ENCODE data around the gene FAXC. TPM values are rescaled to one million over a fixed set of nuclear protein-coding genes. Genes with fewer than 3 reads are reported as not detected.

FAXC gene
- polyA plus RNA-seq, 1 of the 3 experiments (the other 2 are of a cell fraction), result 9.0 TPM

- no peaks in the 10 kb centered on the region for H3K9me3 ChIP-seq
- H3F3A ChIP-seq (replicated peaks; ENCODE audit: insufficient read depth), result no peaks in the 10 kb centered on the region
- no peak overlapping the region for H2AFZ ChIP-seq (ENCODE audit: low read depth)
- H3K36me3 ChIP-seq (replicated peaks in 1 of 2; ENCODE audit: control insufficient read depth in 1 of 2, insufficient read depth in 2 of 2, low read length in 1 of 2), result peaks cover 0 to 2% of the 10 kb centered on the region in 2 experiments
- DNase-seq, result no peak
- CTCF ChIA-PET, result no interaction called here
- no peaks in the 10 kb centered on the region for H3K9me2 ChIP-seq
- WGBS (ENCODE audit: low lambda C conversion rate), result 97% methylated on average over 6 of the region's 6 CpGs
- H3K27ac ChIP-seq (ENCODE audit: low read depth in 2 of 2, low read length in 1 of 2), result no peak overlapping the region
- H3K4me2 ChIP-seq, result no peak overlapping the region
- H3K27me3 ChIP-seq (ENCODE audit: insufficient read depth), result no peaks in the 10 kb centered on the region
- POLR2A ChIA-PET, result no interaction called here
- no peak for TF ChIP-seq RXRA (IDR thresholded peaks at IDR 0.05; ENCODE audit: borderline replicate concordance, low read depth)
- TF ChIP-seq POLR2AphosphoS5 (IDR thresholded peaks at IDR 0.05; ENCODE audit: low read depth, low read length), result no peak
- TF ChIP-seq TAF1 (IDR thresholded peaks at IDR 0.05; ENCODE audit: borderline replicate concordance, low read depth, low read length), result no peak
- TF ChIP-seq ZBTB33 (IDR thresholded peaks at IDR 0.05; ENCODE audit: borderline replicate concordance, low read depth), result no peak
- TF ChIP-seq USF2 (IDR thresholded peaks at IDR 0.05; ENCODE audit: borderline replicate concordance, low read depth, low read length), result no peak
- H4K20me1 ChIP-seq (ENCODE audit: insufficient read depth), result no peaks in the 10 kb centered on the region
- no peak overlapping the region for H3K9ac ChIP-seq
- H3K79me2 ChIP-seq (ENCODE audit: insufficient read depth), result no peaks in the 10 kb centered on the region
- no peaks in the 10 kb centered on the region for H3K4me1 ChIP-seq (ENCODE audit: control insufficient read depth in 1 of 2, insufficient read depth in 2 of 2, low read depth in 1 of 2, low read length in 1 of 2)
- H3K4me3 ChIP-seq (ENCODE audit: low read depth in 2 of 2, low read length in 1 of 2), result no peak overlapping the region
These were observed 54.7 kb downstream of the FAXC start for GRCh38 chr6:99294786-99295185.

DNA sequence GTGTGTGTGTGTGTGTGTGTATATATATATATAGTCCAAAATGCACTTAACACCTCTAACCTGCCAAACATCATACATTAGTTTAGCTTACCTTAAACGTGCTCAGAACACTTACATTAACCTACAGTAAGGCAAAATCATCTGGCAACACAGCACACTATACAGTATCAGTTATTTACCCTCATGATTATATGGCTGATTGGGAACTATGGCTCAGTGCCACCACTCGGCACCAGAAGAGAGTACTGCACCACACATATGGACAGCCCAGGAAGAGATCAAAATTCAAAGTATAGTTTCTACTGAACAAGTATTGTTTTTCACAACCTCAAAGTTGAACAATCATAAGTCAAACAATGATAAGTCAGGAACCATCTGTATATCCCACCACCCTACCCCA lies 59.8 kb downstream of the FAXC start:
- no peak for DNase-seq
- no peak overlapping the region for H3K27ac ChIP-seq (ENCODE audit: low read depth in 2 of 2, low read length in 1 of 2)
- H3K4me2 ChIP-seq, result no peak overlapping the region
- H3K9me3 ChIP-seq, result no peaks in the 10 kb centered on the region
- no peaks in the 10 kb centered on the region for H3K79me2 ChIP-seq (ENCODE audit: insufficient read depth)
- H2AFZ ChIP-seq (ENCODE audit: low read depth), result no peak overlapping the region
- H4K20me1 ChIP-seq (ENCODE audit: insufficient read depth), result no peaks in the 10 kb centered on the region
- H3K27me3 ChIP-seq (ENCODE audit: insufficient read depth), result no peaks in the 10 kb centered on the region
- H3K4me3 ChIP-seq (ENCODE audit: low read depth in 2 of 2, low read length in 1 of 2), result no peak overlapping the region
- WGBS (ENCODE audit: low lambda C conversion rate), result 92% methylated on average over 2 of the region's 2 CpGs
- H3F3A ChIP-seq (replicated peaks; ENCODE audit: insufficient read depth), result no peaks in the 10 kb centered on the region
- H3K9me2 ChIP-seq, result no peaks in the 10 kb centered on the region
- H3K9ac ChIP-seq, result no peak overlapping the region
- no peak for TF ChIP-seq CHD2 (IDR thresholded peaks at IDR 0.05; ENCODE audit: low read length, partially characterized antibody)
- TF ChIP-seq MAX (IDR thresholded peaks at IDR 0.05; ENCODE audit: low read depth), result no peak
- no peak for TF ChIP-seq GABPA (IDR thresholded peaks at IDR 0.05; ENCODE audit: low read depth)
- no peak for TF ChIP-seq RCOR1 (IDR thresholded peaks at IDR 0.05; ENCODE audit: low read length)
- no peak for TF ChIP-seq MXI1 (IDR thresholded peaks at IDR 0.05; ENCODE audit: low read depth, low read length)
- no peaks in the 10 kb centered on the region for H3K36me3 ChIP-seq (replicated peaks in 1 of 2; ENCODE audit: control insufficient read depth in 1 of 2, insufficient read depth in 2 of 2, low read length in 1 of 2)
- POLR2A ChIA-PET, result no interaction called here
- CTCF ChIA-PET, result interaction anchor here (1.3 to 1.5 kb wide), 2 partner anchors 40 to 145 kb away, joined by 3 read pairs; no protein-coding TSS in a partner anchor
- no peaks in the 10 kb centered on the region for H3K4me1 ChIP-seq (ENCODE audit: control insufficient read depth in 1 of 2, insufficient read depth in 2 of 2, low read depth in 1 of 2, low read length in 1 of 2)

Data from SK-N-SH (cell line).